Fibroblast of lung (primary cell): ENCODE measurements around the gene PDCD7.
"Not testable (repeated sequence)": the region's sequence is repeated elsewhere in the genome, so short reads cannot be mapped to it uniquely, and the experiment has no call there.

ENCODE experiments used
- EZH2 ChIP-seq: IDR thresholded peaks from 2 replicates; pipeline ENCODE4 v1.5.1; 2012; ENCODE audit warnings: low read length, control low read depth, mild to moderate bottlenecking; ENCODE audit errors: missing control alignments
- TF ChIP-seq, protein P1 (sequence below), 2 donors: IDR thresholded peaks in 1 of 2; conservative IDR thresholded peaks in 1 of 2; 1 replicate in 1 of 2; 2 replicates in 1 of 2; pipeline ENCODE4 v1.5.1; 2011 to 2012; ENCODE audit warnings: low read length in 2 of 2, control low read depth in 1 of 2, inconsistent platforms in 1 of 2, low read depth in 1 of 2, mild to moderate bottlenecking in 1 of 2

DNA sequence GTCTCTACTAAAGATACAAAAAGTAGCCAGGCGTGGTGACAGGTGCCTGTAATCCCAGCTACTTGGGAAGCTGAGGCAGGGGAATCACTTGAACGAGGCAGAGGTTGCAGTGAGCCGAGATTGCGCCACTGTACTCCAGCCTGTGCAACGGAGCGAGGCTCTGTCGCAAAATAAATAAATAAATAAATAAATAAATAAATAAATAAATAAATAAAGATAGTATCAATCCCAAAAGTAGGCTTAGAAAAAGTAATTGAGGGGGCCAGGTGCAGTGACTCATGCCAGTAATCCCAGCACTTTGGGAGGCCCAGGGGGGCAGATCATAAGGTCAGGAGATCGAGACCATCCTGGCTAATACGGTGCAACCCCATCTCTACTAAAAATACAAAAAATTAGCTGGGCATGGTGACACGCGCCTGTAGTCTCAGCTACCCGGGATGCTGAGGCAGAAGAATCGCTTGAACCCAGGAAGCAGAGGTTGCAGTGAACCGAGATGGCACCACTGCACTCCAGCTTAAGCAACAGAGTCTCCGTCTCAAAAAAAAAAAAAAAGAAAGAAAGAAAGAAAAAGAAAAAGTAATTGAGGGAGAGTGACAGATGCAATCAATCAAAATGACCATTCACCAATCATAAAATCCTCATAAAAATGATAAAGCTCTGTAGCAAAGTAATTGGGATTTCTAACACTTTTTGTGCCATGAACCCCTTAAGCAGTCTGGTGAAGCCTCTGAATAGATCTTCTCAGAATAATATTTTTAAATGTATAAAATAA lies 48.2 kb upstream of the PDCD7 start:
- TF ChIP-seq, protein P1, sequence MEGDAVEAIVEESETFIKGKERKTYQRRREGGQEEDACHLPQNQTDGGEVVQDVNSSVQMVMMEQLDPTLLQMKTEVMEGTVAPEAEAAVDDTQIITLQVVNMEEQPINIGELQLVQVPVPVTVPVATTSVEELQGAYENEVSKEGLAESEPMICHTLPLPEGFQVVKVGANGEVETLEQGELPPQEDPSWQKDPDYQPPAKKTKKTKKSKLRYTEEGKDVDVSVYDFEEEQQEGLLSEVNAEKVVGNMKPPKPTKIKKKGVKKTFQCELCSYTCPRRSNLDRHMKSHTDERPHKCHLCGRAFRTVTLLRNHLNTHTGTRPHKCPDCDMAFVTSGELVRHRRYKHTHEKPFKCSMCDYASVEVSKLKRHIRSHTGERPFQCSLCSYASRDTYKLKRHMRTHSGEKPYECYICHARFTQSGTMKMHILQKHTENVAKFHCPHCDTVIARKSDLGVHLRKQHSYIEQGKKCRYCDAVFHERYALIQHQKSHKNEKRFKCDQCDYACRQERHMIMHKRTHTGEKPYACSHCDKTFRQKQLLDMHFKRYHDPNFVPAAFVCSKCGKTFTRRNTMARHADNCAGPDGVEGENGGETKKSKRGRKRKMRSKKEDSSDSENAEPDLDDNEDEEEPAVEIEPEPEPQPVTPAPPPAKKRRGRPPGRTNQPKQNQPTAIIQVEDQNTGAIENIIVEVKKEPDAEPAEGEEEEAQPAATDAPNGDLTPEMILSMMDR (conservative IDR thresholded peaks at IDR 0.05 in 1 of 2, IDR thresholded peaks at IDR 0.05 in 1 of 2; ENCODE audit: low read depth in 1 of 2, low read length in 2 of 2) = not testable (repeated sequence)
- TF ChIP-seq EZH2 = not testable (repeated sequence)
